DMS 273 (cell line): Measurements from ENCODE around the gene PRH2.
A peak's percentile ranks its signal among the peaks of the same experiment; 100 is the strongest.

Experiments
- DNase-seq: peaks from one replicate; lab custom pipeline; 2025; ENCODE audit not compliant: unreplicated experiment; lab: John Stamatoyannopoulos, UW

PRH2 gene

DNA sequence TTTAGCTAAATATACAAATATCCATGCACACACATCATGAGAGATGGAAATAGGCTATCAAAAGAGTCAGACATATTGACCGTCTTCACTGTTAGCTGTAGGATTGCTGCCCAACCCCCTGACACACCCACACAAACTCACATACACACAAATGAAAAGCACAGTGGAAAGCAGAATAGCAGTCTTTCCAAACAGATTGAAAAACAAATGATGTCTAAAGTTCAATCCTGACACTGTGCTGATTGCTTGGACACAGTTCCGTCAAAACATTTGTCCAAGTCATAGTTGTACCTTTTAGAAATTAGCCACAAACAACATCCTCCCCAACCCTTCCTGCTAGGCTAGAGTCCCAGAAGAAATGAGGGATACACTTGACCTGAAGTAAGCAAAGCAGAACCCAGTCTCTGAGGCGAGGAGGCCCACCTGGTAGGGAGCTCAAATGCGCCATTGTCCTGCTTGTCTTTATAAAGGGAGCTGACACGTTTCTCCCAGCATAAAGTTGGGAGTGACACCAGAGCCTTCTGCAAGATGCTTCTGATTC, at the start of gene PRH2:
PRH2 (plus strand) TSS at position 491 of the 541 bp plus-strand sequence; CDS start at position 529, 38 bp downstream.
- no peak for DNase-seq

DNA sequence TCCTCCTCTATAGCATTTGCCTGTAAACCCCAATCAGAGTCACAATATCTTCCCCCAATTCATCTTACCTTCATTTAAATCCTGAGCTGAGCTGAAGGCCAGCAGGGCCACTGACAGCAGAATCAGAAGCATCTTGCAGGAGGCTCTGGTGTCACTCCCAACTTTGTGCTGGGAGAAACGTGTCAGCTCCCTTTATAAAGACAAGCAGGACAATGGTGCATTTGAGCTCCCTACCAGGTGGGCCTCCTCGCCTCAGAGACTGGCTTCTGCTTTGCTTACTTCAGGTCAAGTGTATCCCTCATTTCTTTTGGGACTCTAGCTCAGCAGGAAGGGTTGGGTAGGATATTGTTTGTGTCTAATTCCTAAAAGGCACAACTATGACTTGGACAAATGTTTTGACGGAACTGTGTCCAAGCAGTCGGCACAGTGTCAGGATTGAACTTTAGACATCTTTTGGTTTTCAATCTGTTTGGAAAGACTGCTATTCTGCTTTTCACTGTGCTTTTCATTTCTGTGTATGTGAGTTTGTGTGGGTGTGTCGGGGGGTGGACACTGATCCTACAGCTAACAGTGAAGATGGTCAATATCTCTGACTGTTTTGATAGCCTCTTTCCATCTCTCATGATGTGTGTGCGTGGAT, 44.8 kb upstream of the PRH2 start, which contains the start of gene PRH1:
PRH1 (minus strand) TSS at position 170 of the 640 bp plus-strand sequence; CDS start at position 132, 38 bp downstream.
- no peak for DNase-seq

DNA sequence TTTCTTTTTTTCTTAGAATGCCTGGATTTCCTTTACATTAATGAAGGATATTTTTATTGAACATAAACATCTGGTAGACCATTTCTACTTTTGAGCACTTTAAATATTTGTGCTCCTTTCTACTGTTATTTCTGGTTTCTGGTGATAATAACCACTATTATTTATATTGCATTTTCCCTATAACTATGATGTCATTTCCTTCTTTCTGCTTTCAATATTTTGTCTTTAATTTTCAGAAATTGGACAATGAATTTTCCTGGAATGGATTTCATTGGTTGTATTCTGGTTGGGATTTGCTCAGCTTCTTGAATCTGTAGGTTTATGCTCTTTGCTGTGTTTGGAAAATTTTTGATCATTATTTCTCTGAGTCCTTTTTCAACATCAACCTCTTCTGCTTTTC, 39.8 kb upstream of the PRH2 start:
- DNase-seq = no peak

DNA sequence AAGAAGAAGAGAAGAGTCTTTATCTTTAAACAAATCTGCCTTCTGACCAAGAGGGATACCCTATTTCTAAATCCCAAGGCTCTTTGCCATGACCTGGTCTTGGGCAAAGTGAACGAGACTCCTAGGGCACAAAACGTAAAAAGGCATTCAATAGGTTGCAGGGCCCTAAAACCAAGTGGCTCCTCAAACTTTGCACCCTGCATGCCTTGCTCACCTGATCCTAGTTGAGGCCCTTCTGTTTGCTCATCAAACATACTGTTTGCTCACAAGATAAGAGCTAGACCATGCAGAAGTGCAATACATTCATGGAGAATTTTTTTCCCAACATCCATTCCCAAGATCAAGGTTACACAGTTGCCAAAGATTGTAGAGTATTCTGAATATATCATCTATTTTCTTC, 37.1 kb upstream of the PRH2 start:
- no peak for DNase-seq

DNA sequence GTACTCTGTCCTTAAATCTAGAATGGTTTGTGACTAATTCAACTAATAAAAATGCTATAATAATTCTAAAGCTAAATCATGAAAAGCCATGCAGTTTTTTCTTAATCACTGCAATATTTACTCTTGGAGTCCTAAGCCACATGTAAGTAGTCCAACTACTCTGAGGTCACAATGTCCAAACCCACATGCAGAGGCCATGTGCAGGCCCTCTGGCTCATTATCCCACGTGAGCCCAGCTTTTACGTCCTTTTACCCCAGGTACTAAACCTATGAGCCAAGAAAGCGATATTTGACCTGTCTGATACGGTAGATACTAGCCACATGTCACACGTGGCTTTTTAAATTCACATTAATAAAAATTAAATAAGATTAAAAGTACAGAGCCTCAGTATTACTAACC, 32.2 kb upstream of the PRH2 start:
- DNase-seq = no peak

DNA sequence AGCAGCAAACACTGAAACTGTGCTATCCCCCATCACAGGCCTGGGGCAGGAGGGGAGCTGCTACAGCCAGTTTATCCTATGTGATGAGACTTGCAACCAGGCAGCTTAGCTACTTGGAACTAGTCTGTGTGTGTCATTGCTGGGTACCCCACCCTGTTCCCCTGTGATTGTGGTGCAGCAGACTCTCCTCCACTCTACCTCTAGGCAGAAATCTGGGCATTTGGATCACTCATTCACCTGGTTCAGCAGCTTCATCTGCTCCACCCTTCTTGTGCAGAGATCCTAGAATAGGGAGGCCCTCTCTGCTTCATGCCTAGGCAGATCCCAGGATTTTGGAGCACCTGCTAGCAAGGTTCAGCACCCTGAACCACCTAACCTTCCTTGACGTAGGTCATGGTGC, 28.5 kb upstream of the PRH2 start:
- no peak for DNase-seq

DNA sequence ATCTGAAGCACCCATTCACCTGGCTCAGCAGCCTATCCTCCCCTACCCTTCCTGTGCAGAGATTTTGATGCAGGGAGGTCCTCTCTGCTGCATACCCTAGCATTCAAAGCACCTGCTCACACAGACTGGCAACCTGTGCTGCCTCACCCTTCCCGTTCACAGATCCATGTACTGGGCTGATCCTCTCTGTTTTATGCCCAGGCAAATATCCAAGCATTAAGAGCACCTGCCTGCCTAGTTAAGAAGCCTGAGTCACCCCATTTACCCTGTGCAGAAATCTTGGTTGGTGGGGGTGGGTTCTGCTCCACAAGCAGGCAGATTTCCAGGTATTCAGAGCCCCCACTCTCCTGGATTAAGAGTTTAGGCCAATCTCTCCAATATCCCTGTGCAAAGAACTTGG, 28.1 kb upstream of the PRH2 start:
- DNase-seq = no peak

DNA sequence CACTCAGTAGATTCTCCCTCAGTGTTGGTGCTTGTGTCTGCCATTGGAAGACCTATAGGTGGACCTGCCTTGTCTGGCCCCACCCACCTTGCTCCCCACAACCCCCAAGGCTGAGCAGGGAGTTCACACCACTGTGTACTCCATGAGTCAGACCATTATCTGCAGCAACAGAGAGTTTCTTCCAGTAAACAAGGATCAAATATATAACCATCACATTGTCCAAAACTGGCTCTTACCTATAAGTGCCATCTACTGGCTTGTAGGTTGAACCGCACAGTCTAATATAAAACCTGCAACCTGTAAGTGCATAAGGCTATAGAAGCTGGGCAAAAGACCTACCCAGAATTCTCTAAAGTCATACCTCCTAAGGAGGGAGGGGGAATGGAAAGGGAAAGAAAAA, 27.6 kb upstream of the PRH2 start:
- DNase-seq = no peak

DNA sequence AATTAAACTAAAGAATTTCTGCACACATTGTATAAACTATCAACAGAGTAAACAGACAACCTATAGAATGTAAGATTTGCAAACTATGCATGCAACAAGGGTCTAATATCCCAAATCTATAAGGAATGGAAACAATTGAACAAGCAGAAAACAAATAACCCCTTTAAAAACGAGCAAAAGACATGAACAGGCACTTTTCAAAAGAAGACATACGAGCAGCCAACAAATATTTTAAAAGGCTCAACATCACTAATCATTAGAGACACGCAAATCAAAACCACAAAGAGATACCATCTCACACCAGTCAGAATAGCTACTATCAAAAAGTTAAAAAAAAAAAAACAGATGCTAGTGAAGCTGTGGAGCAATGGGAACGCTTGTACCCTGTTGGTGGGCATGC, 24.4 kb upstream of the PRH2 start:
- DNase-seq = no peak

DNA sequence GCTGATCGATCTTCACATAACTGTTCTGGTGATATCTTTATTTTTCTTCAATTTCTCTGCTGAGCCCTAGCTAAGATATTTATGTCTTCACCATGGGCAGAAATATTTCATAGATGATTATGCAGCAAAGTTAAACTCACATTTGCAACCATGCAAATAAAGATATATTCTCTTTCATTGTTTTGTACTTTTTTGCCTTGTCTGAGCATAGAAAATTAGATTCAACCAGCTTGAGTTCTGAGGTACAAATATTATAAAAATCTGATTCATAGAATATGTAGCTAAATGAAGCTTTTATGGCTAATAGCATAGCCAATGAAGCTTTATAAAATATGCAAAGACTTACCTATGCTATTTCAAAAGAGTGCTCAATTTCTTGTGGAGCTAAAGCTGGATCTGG, 19.6 kb upstream of the PRH2 start, which contains the start of gene TAS2R13:
TAS2R13 (minus strand) TSS at position 101 of the 400 bp plus-strand sequence. CDS start 264 bp downstream, outside the sequence.
- DNase-seq = no peak

DNA sequence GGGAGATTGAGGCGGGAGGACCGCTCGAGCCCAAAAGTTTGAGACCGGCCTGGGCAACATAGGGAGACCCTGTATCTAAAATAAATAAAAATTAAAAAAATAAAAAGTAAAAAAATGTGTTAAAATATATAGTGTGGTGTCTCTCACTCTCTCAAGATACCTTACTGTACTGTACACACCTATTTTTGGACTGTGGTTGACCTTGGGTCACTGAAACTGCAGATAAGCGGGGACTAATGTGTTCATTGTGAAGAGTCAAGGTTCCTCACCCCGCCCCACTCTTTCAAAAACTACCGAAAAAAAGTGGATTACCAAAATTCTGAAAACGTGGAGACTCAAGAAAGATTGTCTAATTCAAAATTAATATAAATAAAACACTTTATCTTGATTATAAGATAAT, 18.7 kb upstream of the PRH2 start:
- no peak for DNase-seq

DNA sequence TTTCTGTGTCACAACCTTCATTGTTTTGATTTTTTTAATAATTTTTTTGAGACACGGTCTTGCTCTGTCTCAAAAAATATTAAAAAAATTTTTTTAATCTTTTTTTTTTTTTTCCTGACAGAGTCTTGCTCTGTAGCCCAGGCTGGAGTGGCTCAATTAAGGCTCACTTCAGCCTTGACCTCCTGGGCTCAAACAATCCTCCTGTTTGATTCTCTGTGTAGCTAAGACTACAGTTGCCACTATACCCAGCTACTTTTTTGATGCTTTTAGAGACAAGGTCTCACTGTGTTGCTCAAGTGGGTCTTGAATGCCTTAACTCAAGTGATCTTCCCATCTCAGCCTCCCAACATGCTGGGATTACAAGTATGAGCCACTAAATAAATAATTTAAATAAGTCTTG, 9.2 kb upstream of the PRH2 start:
- DNase-seq = no peak

DNA sequence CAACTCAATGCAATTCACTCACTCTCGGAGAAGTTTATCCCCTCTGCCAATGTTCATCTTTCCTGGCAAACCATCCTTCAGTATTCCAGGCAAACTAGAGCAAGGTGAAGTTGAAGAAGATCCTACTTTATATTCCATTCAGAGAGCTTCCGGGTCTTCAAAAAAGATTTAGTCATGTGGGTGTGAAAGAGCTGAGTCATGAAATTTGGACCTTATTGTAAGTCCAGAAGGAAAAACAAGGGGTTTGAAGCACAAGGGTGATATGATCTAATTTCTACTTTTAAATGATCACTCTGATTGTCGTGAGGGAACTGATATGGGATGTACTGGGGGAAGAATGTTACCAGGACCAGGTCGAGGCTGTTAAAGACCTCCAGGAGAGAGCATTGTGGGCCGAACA, 2.8 kb upstream of the PRH2 start:
- DNase-seq = no peak

DNA sequence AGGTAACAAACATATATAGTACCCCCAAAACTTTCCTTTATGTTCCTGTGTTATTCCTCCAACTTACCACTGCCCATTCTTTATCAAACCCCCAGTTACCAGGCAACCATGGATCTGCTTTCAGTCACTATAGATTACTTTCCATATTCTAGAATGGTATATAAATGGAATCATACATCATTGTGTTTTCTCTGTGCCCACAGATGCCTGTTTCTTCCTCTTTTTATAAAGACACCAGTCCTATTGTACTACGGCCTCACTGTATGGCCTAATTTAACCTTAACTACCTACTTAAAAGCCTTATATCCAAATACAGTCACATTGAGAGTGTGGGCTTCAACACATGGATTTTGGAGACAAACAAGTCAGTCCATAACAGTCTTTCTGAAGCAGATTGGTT, 7.5 kb downstream of the PRH2 start:
- DNase-seq = no peak

DNA sequence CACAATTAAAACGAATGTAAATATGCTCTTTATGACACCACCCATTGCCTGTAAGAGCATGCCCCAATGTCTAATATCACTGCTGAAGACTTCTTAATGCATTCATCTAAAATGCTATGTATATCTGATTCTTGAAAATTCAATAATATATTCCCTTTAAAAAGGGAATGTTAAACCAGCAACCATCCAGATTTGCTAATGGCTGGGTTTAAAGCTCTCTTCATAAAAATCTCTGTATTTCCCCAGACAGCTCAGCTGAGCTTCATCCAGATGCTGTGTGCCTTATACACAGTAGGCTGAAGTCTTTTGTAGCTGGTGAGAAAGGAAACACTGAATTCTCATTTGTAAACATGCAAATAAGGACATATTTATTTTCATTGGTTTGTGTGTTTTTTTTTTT, 10.1 kb downstream of the PRH2 start, which contains the start of gene TAS2R14:
TAS2R14 (minus strand) TSS at position 101 of the 400 bp plus-strand sequence; CDS start at position 45, 56 bp downstream.
- no peak for DNase-seq

DNA sequence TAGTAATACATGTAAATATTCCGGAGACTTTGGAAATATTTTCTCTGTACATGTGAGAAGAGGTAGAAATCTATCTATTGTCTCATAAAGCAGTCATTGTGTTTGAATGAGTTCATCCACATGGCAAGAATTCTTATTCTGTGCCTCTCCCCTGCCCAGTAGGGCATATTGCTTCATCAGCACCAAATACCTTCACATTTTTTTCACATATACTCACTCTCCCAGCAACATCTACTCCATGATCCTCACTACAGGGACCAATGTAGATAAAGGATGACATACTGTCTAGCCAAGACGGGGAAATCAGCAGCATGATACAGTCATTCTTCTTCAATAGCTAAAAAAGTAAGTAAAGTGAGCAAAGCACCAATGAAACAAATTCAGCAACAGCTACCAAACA, 11.4 kb downstream of the PRH2 start:
- no peak for DNase-seq

DNA sequence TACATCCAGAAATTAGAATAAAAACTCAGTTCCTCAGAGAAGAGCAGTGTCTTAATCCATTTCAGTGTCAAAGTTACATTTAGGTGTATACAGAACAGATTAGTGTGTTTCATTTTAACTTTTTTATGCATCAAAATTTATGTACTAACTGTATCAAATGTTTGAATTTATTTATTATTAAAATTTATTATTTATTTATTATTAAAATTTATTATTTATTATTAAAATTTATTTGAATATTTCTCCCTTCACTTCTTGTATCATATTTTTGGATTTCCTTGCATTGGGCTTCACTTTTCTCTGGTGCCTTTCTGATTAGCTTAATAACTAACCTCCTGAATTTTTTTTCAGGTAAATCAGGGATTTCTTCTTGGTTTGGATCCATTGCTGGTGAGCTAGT, 12.3 kb downstream of the PRH2 start:
- no peak for DNase-seq

DNA sequence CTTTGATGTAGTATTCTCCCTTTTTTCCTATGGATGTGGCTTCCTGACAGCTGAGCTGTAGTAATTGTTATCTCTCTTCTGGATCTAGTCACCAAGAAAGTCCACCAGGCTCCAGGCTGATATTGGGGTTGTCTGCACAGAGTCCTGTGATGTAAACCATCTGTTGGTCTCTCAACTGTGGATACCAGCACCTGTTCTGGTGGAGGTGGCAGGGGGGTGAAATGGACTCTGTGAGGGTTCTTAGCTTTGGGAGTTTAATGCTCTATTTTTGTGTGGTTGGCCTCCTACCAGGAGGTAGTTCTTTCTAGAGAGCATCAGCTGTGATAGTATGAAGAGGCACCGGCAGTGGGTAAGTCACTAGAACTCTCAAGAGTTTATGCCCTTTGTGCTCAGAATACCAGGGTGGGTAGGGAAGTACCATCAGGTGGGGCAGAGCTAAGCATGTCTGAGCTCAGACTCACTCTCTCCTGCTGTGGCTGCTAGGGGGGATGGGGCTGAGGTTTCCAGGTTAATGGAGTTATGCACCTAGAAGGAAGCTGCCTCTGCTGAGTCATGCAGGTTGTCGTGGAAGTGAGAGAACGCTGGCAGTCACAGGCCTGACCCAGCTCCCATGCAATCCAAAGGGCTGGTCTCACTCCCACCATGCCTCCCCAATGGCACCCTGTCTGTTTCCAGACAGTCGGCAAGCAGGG, 13.0 kb downstream of the PRH2 start:
- DNase-seq = peak; percentile 20

DNA sequence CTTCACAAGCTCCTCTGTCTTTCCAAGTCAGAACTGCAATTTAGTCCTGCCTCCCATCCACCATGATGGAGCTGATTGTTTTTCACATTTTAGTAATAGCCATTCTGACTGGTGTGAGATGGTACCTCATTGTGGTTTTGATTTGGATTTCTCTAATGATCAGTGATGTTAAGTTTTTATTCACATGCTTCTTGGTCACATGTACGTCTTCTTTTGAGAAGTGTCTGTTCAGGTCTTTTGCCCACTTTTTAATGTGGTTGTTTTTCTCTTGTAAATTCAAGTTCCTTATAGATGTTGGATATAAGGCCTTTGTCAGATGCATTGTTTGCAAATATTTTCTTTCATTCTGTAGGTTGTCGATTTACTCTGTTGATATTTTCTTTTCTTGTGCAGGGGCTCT, 14.1 kb downstream of the PRH2 start:
- no peak for DNase-seq

DNA sequence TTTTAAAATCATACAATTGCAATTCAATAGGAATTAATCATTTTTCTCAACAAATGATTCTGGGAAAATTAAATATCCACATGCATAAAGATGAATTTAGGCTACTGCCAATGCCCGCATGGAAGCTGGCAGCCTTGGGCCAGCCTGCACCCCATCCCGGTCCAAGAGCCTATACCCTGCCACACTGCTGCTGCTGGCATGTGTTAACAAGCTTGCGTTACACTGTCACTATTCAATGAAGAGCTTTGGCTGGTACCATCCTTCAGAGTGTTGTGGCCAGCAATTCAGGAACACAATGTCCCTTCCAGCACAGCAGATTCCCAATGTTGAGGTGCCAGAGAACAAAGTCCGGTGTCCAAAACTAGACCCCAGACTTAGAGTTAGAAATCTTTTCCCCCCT, 23.6 kb downstream of the PRH2 start:
- DNase-seq = no peak

DNA sequence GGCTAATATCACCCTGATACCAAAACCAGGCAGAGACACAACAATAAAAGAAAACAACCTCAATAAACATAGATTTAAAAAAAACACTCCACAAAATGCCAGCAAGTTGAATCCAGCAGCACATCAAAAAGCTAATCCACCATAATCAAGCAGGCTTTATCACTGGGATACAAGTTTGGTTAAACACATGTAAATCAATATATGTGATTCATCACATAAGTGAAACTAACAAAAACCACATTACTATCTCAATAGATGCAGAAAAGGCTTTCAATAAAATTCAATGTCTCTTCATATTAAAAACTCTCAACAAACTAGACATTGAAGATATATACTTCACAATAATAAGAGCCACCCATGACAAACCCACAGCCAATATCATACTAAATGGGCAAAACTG, 27.0 kb downstream of the PRH2 start:
- DNase-seq = no peak

DNA sequence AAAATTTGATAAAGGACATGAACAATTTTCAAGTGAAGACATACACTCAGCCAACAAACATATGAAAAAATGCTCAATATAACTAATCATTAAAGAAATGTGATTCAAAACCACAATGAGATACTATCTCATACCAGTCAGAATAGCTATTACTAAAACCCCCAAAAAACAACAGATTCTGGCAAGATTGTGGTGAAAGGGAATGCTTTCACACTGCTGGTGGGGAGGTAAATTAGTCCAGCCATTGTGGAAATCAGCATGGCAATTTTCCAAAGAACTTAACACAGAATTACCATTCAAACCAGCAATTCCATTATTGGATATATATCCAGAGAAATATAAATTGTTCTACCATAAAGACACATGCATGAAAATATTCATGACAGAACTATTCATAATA, 28.7 kb downstream of the PRH2 start:
- DNase-seq = no peak
